Neural cell (in vitro differentiated cells): ENCODE data around the gene RLN3. TPM values are rescaled to one million over a fixed set of nuclear protein-coding genes. Genes with fewer than 3 reads are reported as not detected.

Experiments
- H2AFZ ChIP-seq: fragments of 200-600, 300-800 bp; sonication (generic), shearing (Covaris generic); 2 replicates; pipeline ENCODE4 v1.6.0; 2014; ENCODE audit warnings: low read depth, mild to moderate bottlenecking, antibody characterized with exemption, low read length, moderate library complexity
- H3F3A ChIP-seq: fragments of 200-600 bp; shearing (Covaris generic); 2 replicates; pipeline ENCODE4 v1.6.1; 2016; ENCODE audit warnings: mild to moderate bottlenecking, moderate library complexity, mixed read lengths, antibody characterized with exemption, low read length; ENCODE audit not compliant: insufficient read depth, poor library complexity, severe bottlenecking
- H3K27ac ChIP-seq: fragments of 200-600, 300-800 bp; sonication (generic), shearing (Covaris generic); 2 replicates; pipeline ENCODE4 v1.5.1; 2014; ENCODE audit warnings: mild to moderate bottlenecking, low read length, moderate library complexity
- H3K27me3 ChIP-seq: fragments of 300-800, 200-600 bp; sonication (generic), shearing (Covaris generic); 2 replicates; pipeline ENCODE4 v1.6.0; 2014; ENCODE audit warnings: mild to moderate bottlenecking, low read depth, low read length, moderate library complexity; ENCODE audit not compliant: insufficient read depth
- H3K36me3 ChIP-seq: fragments of 300-800, 200-600 bp; sonication (generic), shearing (Covaris generic); 2 replicates; pipeline ENCODE4 v1.5.1; 2014; ENCODE audit warnings: mild to moderate bottlenecking, antibody characterized with exemption, low read length, moderate library complexity; ENCODE audit not compliant: insufficient read depth
- H3K4me2 ChIP-seq: fragments of 300-800, 200-600 bp; sonication (generic), shearing (Covaris generic); 2 replicates; pipeline ENCODE4 v1.6.0; 2014; ENCODE audit warnings: mild to moderate bottlenecking, low read length
- H3K4me3 ChIP-seq: fragments of 300-800, 200-600 bp; sonication (generic), shearing (Covaris generic); 2 replicates; pipeline ENCODE4 v1.5.1; 2014; ENCODE audit warnings: mild to moderate bottlenecking, low read length, moderate library complexity
- H3K79me2 ChIP-seq: fragments of 200-600 bp; shearing (Covaris generic); replicated peaks from 2 replicates; pipeline ENCODE4 v1.6.0; 2014; ENCODE audit warnings: mild to moderate bottlenecking, low read length, moderate library complexity; ENCODE audit not compliant: insufficient read depth
- H3K9ac ChIP-seq: fragments of 300-800, 200-600 bp; sonication (generic), shearing (Covaris generic); 2 replicates; pipeline ENCODE4 v1.6.1; 2016; ENCODE audit warnings: mild to moderate bottlenecking, low read length, mixed read lengths
- H3K9me2 ChIP-seq: fragments of 200-600 bp; shearing (Covaris generic); 2 replicates; pipeline ENCODE4 v1.6.1; 2016; ENCODE audit warnings: mild to moderate bottlenecking, low read length, mixed read lengths; ENCODE audit not compliant: insufficient read depth
- H3K9me3 ChIP-seq: fragments of 200-600, 300-800 bp; sonication (generic), shearing (Covaris generic); 2 replicates; pipeline ENCODE4 v1.6.1; 2016; ENCODE audit warnings: mild to moderate bottlenecking, mixed run types, low read length, moderate library complexity, mixed read lengths
- H4K20me1 ChIP-seq: fragments of 200-600 bp; shearing (Covaris generic); 2 replicates; pipeline ENCODE4 v1.6.1; 2016; ENCODE audit warnings: mild to moderate bottlenecking, mixed run types; ENCODE audit not compliant: insufficient read depth
- CTCF ChIP-seq: fragments of 450-650 bp; IDR thresholded peaks from 2 replicates; pipeline ENCODE4 v1.5.1; 2014; ENCODE audit warnings: antibody characterized with exemption, mild to moderate bottlenecking, moderate library complexity; ENCODE audit not compliant: poor library complexity, severe bottlenecking
- EP300 ChIP-seq: fragments of 450-650 bp; conservative IDR thresholded peaks from 2 replicates; pipeline ENCODE4 v1.6.1; 2014; ENCODE audit warnings: antibody characterized with exemption, mild to moderate bottlenecking, moderate library complexity; ENCODE audit not compliant: poor library complexity, severe bottlenecking
- EZH2 ChIP-seq: fragments of 200-600, 300-800 bp; shearing (Covaris generic), sonication (generic); IDR thresholded peaks from 2 replicates; pipeline ENCODE4 v1.6.1; 2014; ENCODE audit warnings: antibody characterized with exemption, low read length, borderline replicate concordance, mild to moderate bottlenecking; ENCODE audit not compliant: insufficient read depth, poor library complexity, severe bottlenecking
- MXI1 ChIP-seq: fragments of 450-650 bp; conservative IDR thresholded peaks from 2 replicates; pipeline ENCODE4 v1.6.1; 2014; ENCODE audit warnings: antibody characterized with exemption, mild to moderate bottlenecking; ENCODE audit not compliant: poor library complexity, severe bottlenecking
- POLR2AphosphoS5 ChIP-seq: IDR thresholded peaks from 2 replicates; pipeline ENCODE4 v1.6.1; 2012
- RAD21 ChIP-seq: fragments of 450-650 bp; conservative IDR thresholded peaks from 2 replicates; pipeline ENCODE4 v1.6.1; 2014; ENCODE audit warnings: antibody characterized with exemption, mild to moderate bottlenecking, moderate library complexity
- REST ChIP-seq: IDR thresholded peaks from 2 replicates; pipeline ENCODE4 v1.6.1; 2012; ENCODE audit warnings: borderline replicate concordance
- SMC3 ChIP-seq: fragments of 450-650 bp; conservative IDR thresholded peaks from 2 replicates; pipeline ENCODE4 v1.6.1; 2014; ENCODE audit warnings: antibody characterized with exemption, mild to moderate bottlenecking, moderate library complexity; ENCODE audit not compliant: poor library complexity
- TAF1 ChIP-seq: IDR thresholded peaks from 2 replicates; pipeline ENCODE4 v1.6.1; 2012; ENCODE audit warnings: low read depth
- polyA plus RNA-seq: library from polyadenylated mRNA; depleted of rRNA; stranded (reverse); fragments of >200 nt; gene quantifications from 2 replicates; pipeline ENCODE4 v1.2.3, GENCODE V29; 2014

The RLN3 gene
- polyA plus RNA-seq, 1 donor from 2014 or later, result not detected

- no peak for TF ChIP-seq CTCF
These were observed 47.6 kb upstream of the RLN3 start (continued) for GRCh38 chr19:13980340-13980739.

GRCh38 chr19:13981021-13981420 is 46.9 kb upstream of the RLN3 start:
- Histone ChIP-seq H3K27me3 (no peaks in the 10 kb centered on the region), H3K4me3 (no peak overlapping the region), H3K79me2 (no peaks in the 10 kb centered on the region), H3K9ac (no peak overlapping the region), H3F3A (no peaks in the 10 kb centered on the region), H3K36me3 (no peaks in the 10 kb centered on the region), H4K20me1 (no peaks in the 10 kb centered on the region), H2AFZ (no peak overlapping the region), H3K9me2 (no peaks in the 10 kb centered on the region), H3K4me2 (no peak overlapping the region), H3K27ac (no peak overlapping the region), H3K9me3 (no peaks in the 10 kb centered on the region)
- TF ChIP-seq SMC3 (no peak), CTCF (no peak), REST (no peak)

- no peak overlapping the region for H3K4me2 ChIP-seq
- no peaks in the 10 kb centered on the region for H4K20me1 ChIP-seq
- H3K9me2 ChIP-seq, result no peaks in the 10 kb centered on the region
- H2AFZ ChIP-seq, result no peak overlapping the region
- no peak overlapping the region for H3K27ac ChIP-seq
- H3K27me3 ChIP-seq, result no peaks in the 10 kb centered on the region
- no peaks in the 10 kb centered on the region for H3K79me2 ChIP-seq
- TF ChIP-seq REST (no peak), MXI1 (no peak), CTCF (no peak), SMC3 (no peak), RAD21 (no peak), EZH2 (no peak), TAF1 (no peak), EP300 (no peak), POLR2AphosphoS5 (no peak)
- H3K36me3 ChIP-seq, result no peaks in the 10 kb centered on the region
- no peaks in the 10 kb centered on the region for H3F3A ChIP-seq
- H3K9ac ChIP-seq, result no peak overlapping the region
- H3K4me3 ChIP-seq, result no peak overlapping the region
- H3K9me3 ChIP-seq, result no peaks in the 10 kb centered on the region
These were observed 46.5 kb upstream of the RLN3 start for GRCh38 chr19:13981467-13981866.
